ENCODE results near the gene TEX48.

The TEX48 gene

DNA sequence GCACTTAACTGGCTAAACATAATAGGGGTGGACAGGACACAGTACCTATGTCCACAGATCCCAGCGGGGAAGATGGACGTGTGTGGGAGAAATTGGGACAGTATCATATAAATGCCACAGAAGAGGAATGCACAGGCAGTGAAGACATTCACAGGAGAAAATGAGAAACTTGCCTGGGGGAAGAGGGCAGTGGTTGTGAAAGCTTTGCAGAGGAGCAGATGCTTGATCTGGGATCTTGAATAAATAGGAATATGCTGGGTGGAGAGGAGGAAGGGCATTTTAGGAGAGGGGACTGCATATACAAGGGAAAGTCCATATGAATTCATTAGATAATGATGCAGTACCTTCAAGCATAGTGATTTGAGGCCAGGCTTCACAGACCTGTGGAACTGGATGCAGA is 57.3 kb downstream of the TEX48 start:
- DNase-seq = no peak

DNA sequence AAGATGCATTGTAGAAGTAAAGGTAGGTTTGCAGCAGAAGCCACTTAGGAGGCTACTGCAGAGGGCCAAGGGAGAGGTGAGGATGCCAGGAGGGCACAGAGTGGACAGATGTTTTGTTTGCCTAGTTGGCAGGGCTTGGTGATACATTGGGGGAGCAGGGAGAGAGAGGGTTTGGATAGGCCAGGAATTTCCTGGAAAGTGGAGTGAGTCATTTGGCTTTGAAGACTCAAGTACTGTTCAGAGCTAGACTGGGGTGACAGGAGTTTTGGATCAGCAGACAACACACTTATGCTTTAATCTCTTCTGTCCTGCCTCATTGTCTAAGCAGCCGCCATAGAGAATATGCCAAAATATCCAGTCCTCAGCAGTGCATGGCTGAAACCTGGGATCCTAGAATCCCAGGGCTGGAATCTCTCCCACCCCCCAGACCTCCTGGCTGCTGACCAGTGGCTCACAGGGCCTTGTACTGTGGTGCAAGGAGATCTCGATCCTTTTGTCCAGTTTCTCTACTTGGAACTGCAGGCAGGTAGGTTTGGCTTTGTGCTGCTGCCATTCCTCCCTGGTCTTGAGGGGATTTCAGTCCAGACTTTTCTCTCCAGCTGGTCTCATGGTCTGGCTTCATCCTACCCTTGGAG is 59.9 kb downstream of the TEX48 start:
- peak in 1 of 56 donors; percentile 2 for DNase-seq

DNA sequence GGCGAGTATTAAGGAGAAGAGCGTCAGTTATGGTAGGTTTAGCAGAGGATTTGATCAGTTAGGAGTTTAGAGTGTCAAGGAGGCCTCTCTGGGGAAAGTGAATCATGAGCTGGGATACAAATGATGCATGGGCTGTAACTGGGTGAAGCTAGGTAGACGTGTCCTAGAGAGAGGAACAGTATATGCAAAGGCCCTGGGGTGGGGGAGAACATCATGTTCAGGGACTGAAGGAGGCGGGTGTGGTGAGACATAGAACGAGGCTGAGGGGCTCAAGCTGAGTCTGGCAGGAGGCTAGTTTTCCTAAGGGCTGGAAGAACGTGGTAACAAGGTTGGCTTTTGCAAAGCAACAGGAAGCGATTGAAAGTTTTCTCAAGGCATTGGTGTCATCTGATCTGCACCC is 60.4 kb downstream of the TEX48 start:
- no peak for DNase-seq

DNA sequence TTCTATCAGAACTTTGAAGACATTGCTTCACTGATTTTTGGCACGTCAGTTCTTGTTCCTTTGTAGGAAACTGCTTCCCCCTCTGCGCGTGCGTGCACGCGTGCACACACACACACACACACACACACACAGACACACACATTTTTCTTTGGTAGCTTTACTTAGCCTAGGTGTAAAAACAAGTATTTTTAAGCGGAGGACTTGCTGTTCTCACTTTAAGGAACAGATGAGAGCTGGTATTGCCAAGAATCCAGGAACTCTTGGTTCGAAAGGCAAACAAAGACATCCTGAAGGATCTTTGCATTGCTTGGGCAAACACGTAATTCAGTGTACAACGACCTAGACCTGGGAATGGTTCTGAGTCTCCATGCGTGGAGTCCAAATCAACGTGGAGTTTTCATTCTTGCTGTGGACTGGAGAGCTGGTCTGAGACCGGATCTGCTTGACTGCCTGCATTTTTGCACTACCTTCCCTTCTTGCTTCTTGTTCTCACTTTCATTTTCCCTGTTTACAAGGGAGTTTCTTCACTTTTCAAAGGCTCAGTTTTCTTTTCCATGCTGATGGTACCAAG is 62.7 kb downstream of the TEX48 start:
- peak in 5 of 56 donors; percentile 3 to 43 (median 23) for DNase-seq

DNA sequence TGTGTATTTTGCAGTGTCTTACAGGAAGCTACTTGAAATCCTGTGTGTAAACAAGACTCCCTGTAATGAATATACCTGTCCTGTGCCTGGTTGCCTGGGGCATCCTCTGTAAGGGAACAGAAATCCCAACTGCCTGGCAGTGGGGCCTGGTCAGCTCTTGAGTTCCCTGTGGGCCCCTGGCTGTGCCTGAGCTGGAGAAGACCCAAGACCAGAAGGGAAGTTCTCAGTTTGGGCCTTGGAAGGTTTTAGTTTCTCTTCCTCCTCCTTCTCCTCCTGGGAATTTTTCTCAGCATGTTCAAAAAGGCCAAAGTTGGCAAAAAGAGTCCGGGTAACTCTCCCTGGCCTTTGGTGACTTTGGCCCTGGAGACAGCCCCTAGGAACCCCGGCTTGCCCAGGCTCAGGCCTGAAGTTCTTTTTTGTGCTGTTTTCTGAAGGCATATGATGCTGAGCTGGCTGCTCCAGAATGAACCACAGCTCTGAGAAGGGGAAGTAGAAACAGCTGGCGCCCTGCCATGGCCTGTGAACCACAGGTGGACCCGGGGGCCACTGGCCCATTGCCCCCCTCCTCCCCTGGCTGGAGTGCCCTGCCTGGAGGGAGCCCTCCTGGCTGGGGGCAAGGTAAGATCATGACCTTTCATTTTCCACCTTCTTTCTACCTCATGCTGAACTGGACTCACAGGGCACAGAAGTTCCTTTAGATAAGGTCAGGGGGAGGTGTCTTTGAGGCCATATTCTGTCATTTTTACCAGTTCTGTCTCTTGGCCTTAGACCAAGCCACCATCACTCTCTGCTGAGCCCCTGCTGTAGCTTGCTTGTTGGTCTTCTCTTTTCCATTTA is 65.1 kb downstream of the TEX48 start:
- DNase-seq = peak in 23 of 56 donors; percentile 2 to 51 (median 19)
